ENCODE measurements around the gene RAB24.

- TF ChIP-seq SIN3A (IDR thresholded peaks at IDR 0.05; ENCODE audit: borderline replicate concordance, insufficient read depth, low read length) (no peak), POLR2AphosphoS5 (IDR thresholded peaks at IDR 0.05; ENCODE audit: low read depth, low read length) (no peak)
Measured at GRCh38 chr5:177327539-177328522, 24.3 kb upstream of the RAB24 start.

Data from PFSK-1 (cell line).